ENCODE data around the gene CHERP.

Gene CHERP

DNA sequence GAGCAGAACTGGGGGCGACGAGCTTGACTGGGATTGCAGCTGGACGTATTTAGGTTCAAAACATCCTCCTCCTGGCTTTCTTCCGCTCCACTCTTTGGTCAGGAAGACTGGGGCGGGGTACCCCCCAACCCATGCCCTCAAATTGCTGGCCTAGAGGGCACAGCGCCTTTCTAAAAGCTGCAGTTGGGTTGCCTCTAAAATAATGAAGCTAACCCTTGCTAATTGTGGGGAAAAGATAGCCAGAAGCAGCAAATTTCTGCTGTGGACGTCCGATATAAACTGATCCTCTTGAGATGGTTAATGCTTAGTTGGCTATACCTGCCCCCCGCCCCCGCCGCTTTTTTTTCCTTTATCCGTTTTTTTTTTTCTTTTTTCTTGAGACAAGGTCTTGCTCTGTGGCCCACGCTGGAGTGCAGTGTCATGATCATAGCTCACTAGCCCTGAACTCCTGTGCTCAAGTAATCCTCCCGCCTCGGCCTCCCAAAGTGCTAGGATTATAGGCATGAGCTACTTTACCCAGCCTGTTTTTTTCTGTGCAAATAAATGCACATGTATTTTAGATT, 754 bp upstream of the CHERP start:
- no peak for DNase-seq (ENCODE audit: low spot score)

DNA sequence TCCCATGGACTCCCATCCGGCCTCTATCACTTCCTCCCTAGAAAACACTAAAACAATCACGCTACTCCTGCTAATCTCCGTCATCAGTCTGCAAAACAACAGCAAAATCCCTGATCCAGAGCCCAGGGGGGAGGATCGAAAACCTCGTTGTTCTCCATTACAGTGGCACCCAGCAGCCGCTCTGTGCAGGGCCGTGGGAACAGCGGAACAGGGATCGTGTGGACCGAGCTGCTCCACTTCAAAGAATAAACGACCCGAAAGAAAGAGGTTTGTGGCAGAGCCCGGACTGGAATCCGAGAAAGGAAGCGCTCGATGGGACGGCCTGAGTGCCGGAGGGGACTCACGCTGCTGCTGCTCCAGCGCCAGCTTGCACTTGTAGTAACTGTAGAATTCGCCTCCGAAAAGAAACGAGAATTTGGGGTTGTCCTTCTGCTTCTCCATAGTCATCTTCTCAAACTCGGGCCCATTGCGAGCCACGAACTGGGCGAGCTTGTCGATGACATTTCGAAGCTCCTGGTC, 652 bp downstream of the CHERP start:
- no peak for DNase-seq (ENCODE audit: low spot score)

DNA sequence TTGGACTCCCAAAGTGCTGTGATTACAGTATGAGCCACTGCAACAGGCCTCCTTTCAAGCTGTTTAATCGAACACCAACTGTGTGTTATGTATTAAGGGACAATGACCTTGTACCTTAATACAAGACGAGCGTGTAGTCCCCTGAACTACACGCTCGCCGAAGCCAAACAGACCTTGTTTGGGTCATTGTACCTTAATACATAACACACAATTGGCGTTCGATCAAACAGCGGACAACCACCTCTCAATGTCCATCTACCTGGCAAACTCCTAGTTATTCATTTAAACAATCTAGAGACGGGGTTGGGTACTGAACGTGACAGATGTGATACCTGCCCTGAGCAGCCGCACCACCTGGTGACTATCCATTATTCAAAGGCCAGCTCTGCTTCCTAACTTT, 1.3 kb downstream of the CHERP start:
- DNase-seq (ENCODE audit: low spot score): no peak

DNA sequence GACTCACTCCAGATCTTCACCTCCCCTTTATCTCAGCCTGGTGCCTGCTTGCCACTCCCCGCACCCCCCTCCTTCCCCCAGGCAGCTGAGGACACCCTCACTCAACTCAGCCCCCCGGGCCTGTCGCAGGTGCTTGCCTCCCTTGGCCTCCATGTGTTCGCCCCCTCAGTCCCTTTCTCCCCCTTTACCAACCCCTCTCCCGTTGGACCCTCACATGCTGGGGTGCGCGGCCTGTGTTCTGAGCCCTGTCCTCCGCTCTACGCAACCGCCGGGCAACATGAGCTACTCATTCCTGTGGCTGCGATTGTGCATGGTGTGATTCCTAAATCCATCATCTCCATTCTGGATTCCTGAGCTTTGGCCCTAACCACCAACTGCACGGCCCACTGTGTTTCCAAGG, 5.1 kb downstream of the CHERP start:
- DNase-seq (ENCODE audit: low spot score): no peak

DNA sequence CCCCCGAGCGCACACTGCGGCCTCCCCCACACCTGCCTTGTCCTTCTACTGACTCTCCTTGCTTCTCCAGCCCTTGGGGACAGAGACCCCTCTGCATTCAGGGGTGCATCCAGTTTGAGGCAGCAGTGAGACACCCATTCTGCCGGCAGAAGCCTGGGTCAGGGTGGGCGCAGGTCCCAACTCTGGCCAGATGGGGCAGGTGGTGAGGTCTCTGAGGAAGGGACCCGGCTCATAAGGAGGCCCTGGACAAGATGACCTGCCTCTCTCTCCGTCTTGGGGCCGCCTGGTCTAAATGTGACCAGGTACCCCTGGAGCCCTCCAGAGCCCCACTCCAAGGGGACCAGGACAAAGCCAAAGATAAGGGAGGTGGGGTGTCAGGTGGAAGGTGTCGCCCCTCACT, 6.1 kb downstream of the CHERP start:
- no peak for DNase-seq (ENCODE audit: low spot score)

DNA sequence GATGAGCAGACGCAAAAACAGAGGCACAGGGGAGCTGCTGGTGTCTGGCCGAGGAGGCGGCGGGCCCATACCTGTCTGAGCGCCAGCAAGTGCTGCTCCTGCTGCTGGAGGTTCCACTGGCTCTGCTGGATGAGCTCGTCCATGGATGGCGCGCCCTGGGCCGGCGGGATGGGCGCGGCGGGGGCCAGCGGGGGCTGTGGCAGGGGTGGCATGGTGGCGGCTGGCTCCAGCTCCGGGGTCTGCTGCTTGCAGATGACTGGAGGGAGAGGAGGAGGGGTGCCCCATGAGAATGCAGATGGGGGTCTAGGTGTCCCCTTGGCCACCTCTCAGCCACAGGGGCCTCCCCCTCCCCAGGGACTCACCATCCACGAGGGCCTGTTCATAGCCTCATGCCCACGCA, 6.9 kb downstream of the CHERP start:
- DNase-seq (ENCODE audit: low spot score): no peak

DNA sequence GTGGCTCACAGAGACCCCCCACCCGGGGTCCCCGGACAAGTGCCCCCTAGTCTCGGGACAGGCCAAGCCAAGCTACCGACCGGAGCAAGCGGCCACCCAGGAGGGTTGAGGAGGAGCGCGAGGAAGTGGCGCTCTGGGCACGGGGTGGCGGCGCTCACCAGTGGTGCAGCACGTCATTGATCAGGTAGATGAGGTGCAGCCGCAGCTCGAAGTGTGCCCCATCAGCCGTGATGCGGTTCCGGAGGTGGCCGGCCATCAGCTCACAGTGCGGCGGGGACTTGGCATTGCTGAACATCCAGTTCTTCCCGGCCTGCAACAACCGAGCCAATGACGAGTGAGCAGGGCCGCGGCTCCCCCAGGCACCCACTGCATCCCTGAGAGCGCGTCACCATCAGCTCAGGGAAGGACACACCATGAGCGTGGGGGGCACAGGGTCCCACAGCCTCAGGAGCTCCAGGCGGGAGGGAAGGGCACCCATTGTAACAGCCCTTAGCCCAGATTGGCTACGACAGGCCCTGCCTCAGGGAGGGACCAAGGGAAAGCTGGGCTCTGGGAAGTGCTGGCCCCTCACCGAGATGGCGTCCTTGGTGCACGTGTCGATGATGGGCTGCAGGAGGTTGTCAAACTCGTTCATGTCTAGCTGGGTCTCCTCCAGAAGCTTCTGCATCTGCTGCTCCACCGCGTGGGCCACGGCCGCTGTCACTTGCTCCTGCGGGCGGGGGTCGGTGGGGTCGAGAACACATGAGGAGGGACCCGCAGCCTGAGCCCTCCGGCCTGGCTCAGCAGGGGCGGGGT, 9.6 kb downstream of the CHERP start:
- DNase-seq (ENCODE audit: low spot score): no peak

DNA sequence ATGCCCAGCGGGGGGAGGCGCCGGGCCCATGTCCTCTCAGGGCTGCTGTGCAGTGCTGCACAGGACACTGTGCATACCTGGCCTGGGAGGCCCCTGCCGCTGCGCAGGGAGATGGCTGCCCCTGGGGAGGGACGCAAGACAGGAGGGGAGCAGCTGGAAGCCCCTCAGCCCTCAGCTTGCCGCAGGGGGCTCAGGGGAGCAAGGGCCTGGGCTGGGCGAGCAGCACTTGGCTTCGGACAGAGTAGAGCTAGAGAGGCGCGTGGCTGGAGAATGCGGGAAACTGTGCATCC, 10.9 kb downstream of the CHERP start:
- DNase-seq (ENCODE audit: low spot score): no peak

DNA sequence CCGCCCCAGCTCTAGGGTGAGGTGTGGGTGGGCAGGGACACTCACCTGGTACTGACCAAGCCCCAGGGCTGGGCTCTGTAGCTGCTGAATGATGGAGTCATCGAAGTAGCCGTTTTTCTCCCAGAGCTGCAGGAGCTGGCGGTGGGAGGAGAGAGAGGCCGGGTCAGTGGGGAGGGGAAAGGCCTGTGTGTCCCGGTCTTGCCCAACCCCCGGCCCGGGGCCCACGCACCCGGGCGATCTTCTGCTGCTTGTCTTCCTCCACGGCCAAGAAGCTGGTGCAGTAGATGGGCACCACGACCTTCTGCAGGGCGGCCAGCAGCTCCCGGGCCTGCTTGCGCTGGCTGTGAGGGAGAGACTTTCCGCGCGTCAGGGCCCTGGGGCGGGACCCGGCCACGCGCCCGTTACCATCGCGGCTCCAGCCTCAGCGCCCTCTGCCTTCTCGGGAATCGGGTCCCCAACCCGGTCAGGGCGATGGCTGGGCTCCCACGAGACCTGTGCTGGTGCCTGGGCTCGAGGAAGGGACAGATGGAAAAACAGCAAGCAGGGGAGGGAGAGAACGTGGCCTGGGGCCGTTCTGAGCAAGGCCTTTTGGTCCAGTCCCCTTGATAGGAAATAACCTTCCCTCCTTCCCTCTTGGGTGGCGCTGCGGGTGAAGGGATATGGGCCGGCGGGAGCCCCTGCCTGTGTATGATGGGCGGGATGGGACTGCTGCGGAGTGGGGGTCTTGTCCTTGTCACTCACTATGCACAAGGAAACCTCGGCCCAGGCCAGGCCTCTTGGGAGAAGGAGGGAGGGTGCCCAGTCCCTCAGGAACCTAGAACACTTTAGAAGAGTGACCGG, 11.5 kb downstream of the CHERP start:
- no peak for DNase-seq (ENCODE audit: low spot score)

DNA sequence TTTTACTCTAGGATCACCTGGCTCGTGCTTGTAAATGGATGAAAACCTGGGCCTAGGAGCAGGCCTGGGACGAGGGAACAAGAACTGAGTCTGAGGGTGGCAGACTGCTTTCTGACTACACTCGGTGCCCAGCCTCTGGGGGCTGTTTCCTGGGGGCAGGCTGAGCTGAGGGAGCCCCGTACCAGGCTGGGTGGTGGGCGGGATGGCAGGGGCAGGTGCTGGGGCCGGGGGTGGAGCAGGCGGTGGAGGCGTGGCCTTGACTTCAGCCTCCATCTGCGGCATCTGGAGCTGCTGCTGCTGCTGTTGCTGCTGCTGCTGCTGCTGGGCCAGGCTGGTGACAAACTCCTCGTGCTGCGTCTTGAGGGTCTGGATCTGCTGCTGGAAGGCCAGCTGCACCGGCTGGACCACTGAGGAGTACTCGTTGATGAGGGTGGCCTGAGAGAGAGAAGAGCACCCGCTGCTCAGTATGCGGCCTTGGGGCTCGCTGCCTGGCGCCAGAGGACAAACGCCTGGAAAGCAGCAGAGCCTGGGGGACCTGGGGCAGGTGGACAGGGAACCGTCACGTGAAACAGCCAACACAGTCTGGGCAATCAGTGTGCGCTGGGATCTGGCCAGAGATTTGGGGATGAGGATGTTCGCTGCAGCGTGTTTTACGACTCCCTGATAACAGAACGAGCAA, 12.6 kb downstream of the CHERP start:
- no peak for DNase-seq (ENCODE audit: low spot score)

DNA sequence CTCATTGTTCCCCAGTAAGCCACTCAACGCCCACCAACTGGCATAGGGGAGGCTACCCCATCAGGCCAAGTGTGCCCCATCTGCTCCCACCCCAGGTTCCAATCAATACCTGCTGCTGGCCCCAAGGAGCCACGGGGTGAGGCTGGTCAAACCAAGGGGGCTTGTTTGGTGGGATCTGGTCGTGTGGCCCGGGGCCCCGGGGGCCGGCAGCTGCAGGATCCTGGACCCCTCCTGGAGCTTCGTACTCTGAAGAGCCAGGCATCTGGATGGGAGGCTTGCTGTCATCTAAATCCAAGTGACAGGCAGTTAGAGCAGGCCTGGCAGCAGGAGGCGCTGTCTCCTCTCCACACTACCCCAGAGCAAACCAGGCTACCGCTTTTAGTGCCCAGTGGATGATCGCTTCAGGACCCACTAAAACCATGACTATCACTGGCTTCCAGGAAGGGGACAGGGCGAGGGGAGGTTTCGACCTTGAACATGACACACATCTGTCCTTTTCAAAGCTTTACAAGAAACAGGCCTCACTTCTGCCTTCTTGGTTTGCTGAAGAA, 14.2 kb downstream of the CHERP start:
- DNase-seq (ENCODE audit: low spot score): no peak

DNA sequence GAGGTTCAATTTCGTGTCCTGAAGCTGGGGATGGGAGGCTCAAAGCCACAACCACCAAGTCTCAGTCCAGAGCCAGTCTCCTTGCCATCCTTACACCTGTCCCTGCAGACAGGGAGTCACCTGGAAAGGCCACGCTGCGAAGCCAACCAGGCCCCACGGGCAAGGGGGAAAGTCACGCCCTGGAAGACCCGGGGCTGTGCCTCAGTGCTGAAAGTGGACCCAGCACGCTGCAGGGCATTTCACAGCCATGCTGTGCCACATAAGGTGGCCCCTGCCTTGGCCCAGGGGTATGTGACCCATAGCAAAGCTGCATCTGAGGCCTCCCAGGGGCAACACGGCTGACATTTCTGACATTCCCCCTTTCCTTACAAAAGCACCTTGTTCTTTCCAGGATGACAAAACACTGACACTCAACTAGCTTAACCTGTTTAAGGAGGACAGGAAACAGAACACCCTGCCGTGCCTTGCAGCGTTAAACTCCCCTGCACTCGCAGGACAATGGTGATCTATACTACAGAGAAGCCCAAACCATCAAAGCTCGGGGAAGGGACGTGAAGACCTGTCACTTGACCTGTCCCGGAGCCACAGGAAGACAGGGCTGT, 14.8 kb downstream of the CHERP start:
- no peak for DNase-seq (ENCODE audit: low spot score)

DNA sequence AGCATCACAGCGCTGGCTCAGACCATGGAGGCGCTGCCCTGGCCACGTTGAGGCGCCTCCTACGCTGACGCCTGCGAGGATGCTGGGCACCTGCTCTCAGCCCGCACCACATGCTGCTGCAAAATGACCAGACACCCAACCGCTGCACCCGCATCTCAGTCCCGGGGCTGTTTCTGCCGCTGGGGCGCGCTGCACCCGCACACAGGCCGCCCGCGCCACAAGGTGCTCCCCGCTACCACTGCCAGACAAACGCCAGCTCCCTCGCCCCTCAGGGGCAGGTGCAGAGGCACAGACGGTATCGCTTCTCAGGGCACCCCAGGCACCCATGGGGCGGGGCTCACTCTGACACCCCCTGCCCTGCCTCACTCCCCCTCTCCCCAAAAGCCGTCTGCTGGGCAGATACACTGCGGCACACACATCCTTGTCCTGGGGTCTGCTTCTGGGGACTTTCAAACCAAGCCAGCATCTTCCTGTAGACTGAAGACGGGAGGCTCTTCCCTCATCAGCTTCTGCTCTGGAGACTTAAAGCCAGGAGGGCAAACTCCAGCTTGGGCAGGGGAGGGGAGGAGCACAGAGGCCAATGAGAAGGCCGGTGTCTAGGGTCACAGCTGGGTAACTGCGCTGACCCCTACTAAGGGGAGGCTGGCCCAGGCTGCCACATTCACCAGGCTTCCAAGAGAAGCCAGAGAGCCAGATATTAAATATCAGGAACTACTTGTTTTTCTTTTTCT, 16.3 kb downstream of the CHERP start:
- no peak for DNase-seq (ENCODE audit: low spot score)

DNA sequence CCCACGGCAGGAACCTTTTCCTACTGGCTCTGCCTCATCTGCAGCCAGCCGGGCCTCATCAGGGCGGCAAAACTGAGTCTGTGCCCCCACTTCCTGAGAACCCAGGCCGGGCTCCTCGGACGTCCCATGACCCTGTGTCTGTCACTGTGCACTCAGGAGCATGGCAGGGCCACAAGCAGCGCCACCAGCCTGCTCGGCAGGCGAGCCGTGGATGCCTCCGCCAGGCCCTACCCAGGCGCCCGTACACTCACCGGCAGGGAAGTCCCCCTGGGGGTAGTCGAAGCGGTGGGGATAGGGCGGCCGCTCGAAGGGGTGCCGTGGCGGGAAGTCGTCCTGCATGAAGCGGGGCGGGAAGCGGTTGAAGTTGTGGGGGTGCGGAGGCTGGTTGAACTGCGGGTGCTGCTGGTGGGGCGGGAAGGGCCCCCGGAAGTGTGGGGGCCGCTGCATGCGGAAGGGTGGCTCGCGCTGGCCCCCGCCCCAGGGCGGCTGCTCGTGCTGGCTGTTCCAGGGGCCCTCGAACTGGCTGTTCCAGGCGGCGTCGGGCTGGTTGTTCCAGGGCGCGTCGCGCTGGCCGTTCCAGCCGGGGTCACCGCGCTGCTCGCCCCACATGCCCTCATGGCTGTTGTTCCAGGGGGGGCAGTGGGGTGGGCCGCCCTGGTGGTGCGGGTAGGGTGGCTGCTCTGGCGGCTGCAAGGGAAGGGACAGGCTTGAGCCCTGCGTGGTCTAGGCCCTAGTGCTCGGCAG, 17.1 kb downstream of the CHERP start:
- DNase-seq (ENCODE audit: low spot score): no peak

DNA sequence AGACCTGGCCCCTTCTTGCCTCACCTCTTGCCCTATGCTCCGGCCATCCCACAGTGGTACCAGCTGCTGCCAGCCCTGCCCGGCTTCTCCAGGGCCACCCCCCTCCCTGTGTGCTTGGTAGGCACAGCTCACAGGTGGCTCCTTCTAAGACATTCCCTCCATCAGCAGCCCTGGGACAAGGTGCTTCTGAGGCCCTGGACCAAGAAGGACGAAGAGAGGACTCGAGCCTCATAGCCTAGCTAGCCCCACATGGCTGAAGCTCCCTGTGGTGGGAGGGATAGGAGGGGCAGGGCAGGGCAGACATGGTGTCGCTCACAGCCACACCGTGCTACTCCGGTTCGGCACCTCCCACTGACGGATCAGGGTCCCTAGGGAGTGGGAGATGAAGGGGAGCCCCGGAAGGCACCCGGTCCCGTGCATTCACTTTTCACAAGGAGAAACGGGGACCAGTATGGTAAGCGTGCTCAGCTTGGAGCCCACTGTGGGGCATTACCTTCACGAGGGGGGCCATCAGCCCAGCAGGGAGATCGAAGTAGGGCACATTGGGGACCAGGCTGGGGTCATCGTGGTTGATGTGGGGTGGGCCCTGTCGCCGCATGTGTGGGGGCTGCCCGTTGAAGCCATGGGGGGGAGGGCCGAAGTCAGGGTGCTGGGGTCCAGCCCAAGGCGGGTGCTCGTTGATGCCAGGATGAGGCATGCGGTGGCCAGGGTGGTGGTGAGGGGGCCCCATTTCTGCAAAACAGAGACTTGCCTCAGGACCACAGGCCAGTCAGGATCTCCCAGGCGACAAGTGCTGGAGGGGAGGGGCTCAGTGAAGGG, 19.5 kb downstream of the CHERP start:
- no peak for DNase-seq (ENCODE audit: low spot score)

DNA sequence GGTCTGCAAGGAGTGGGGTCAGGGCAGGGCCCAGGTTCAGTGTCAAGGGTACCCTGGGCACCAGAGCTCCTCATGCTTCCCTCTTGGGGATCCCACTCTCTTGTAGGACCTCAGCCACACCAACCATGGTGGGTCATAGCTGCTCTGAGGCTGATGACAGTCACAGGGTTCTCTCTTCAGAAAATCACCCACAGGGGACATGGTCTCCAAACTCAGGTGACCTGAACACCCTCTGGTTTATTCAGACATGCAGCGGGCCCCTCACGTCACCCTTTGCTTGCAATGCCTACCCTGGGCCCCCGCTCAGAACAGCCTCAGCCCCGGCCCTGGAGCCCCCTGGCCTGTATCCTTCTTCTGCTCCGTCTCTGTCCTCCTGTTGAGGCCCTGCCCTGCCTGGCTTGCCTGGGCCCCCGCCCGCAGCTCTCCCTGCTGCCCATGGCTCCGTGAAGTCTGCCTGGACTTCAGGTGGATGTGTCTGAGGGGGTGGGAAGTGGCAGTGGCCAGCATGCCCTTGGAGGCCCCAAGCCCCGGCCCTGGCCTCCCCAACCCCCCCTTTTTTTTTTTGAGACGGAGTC, 20.4 kb downstream of the CHERP start:
- no peak for DNase-seq (ENCODE audit: low spot score)

DNA sequence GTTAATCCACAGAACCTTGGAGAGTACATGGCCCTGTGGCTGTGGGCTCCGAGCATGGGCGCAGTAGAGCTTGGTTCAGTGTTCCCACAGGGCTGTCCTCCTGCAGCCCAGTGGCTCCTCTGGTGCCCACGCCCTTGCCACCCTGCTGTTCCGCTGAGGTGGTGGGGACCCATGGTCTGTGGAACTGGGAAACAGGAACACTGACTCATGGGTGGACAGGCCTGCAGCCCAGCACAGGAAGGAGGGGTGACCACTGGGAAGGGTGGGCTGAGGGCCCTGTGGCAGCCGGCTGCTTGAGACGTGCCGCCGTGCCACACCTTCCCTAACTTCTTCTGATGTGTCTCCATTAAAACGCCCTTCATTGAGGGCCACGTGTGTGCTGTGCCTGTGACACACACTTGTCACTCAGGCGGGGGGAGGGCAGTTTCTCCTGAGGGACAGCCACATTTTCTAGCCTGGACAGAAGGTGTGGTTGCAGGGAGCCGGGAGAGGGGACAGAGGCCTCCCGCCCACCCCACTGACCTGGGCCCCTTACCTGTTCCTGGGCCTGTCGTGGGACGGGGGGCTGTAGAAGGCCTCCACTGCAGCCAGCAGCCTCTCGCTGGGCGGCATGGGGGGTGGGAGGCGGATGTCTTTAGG, 21.1 kb downstream of the CHERP start:
- DNase-seq (ENCODE audit: low spot score): no peak

DNA sequence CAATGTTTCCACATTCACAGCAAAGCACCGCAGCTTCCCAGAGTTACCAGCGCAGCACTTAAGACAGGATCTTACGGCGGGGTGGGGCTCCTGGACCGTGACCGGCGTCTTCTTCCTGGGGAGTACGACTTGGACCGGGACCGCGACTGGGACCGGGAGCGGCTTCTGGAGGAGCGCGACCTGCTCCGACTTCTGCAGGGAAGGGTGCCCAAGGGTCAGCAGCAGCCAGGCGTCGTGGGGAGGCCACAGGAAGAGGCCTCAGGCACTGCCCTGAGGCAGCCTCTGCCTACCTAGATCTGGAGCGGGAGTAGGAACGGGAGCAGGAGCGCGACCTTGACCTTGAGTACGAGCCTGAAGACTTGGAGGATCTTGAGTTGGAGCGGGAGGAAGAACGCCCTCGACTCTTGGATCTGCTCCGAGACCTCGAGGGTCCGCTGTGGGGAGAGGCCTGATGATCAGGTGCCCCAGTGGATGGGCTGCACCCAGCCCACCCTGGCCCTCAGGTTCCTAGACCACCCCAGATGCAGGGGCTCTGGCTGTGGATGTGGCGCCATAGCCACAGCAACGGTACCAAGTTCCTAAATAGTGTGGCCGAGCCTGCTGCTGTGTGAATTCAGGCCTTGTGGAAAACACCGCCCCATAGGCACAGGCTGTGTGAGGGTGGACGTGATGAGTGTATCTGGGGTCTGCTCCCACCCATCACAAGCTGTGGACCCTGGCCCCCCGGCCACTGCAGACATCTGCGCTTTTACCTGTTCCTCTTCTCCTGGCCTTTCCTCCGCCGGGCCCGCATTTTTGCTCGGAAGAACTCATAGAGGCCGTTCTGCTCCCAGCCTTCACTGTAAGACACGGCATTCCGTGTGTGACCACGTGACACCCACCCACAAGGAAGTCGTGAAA, 21.9 kb downstream of the CHERP start:
- no peak for DNase-seq (ENCODE audit: low spot score)
